Fibroblast of pulmonary artery (primary cell): Measurements from ENCODE around the gene GTF3C6.

Source experiments
- DNase-seq: peaks from one replicate; pipeline ENCODE4 v3.0.0-alpha.2; 2010; ENCODE audit warnings: low read depth
- H3K4me3 ChIP-seq: replicated peaks from 2 replicates; pipeline ENCODE4 v1.5.1; 2011; ENCODE audit warnings: low read depth, mild to moderate bottlenecking, control low read depth, low read length, moderate library complexity
- CTCF ChIP-seq: IDR thresholded peaks from 2 replicates; pipeline ENCODE4 v1.5.1; 2011; ENCODE audit warnings: mild to moderate bottlenecking, control low read depth, low read length, inconsistent platforms; ENCODE audit errors: missing control alignments

Gene GTF3C6

GRCh38 chr6:110976575-110976974 lies 18.1 kb downstream of the GTF3C6 start:
- DNase-seq, result no peak
- no peak overlapping the region for H3K4me3 ChIP-seq
- TF ChIP-seq CTCF, result no peak

- no peak for TF ChIP-seq CTCF
- no peak for DNase-seq
- no peak overlapping the region for H3K4me3 ChIP-seq
Observed at GRCh38 chr6:110979565-110980101, 21.1 kb downstream of the GTF3C6 start.

- TF ChIP-seq CTCF, result no peak
- DNase-seq, result no peak
- no peak overlapping the region for H3K4me3 ChIP-seq
Observed at GRCh38 chr6:110980227-110980626, 21.7 kb downstream of the GTF3C6 start.

- DNase-seq, result no peak
- no peak for TF ChIP-seq CTCF
- peak overlapping the region; percentile 100 for H3K4me3 ChIP-seq
Observed at GRCh38 chr6:110980648-110981047, 22.1 kb downstream of the GTF3C6 start.

- no peak for TF ChIP-seq CTCF
- DNase-seq, result no peak
Observed at GRCh38 chr6:110981202-110981600, 22.7 kb downstream of the GTF3C6 start.

GRCh38 chr6:110990840-110991576 lies 32.5 kb downstream of the GTF3C6 start:
- no peak for DNase-seq
- no peak overlapping the region for H3K4me3 ChIP-seq
- no peak for TF ChIP-seq CTCF

More at GRCh38 chr6:110981202-110981600, 22.7 kb downstream of the GTF3C6 start:
- peak overlapping the region; percentile 100 for H3K4me3 ChIP-seq

- no peak for DNase-seq
- no peak for TF ChIP-seq CTCF
- H3K4me3 ChIP-seq, result no peak overlapping the region
Observed at GRCh38 chr6:110996691-110997090, 38.2 kb downstream of the GTF3C6 start.
